Keratinocyte (primary cell): Measurements from ENCODE around the gene GFPT2. TPM values are rescaled to one million over a fixed set of nuclear protein-coding genes. Genes with fewer than 3 reads are reported as not detected.

ENCODE experiments used
- DNase-seq: peaks from one replicate; pipeline ENCODE4 v3.0.0-alpha.2; 2011; ENCODE audit warnings: low read depth, missing footprints, low spot score
- FAIRE-seq: peaks from 2 replicates; lab custom pipeline; 2011; peaks lifted over from hg19 to GRCh38; lab: Jason Lieb, UNC
- H2AFZ ChIP-seq: 2 replicates; pipeline ENCODE4 v1.6.0; 2012; ENCODE audit warnings: low read length, control low read depth, inconsistent platforms; ENCODE audit not compliant: control insufficient read depth
- H3K27ac ChIP-seq: 2 replicates; pipeline ENCODE4 v1.5.1; 2011; ENCODE audit warnings: low read length; ENCODE audit not compliant: control insufficient read depth, insufficient read depth
- H3K27me3 ChIP-seq: 3 replicates; pipeline ENCODE4 v1.6.0; 2011; ENCODE audit warnings: low read length; ENCODE audit not compliant: control insufficient read depth, insufficient read depth; ENCODE audit errors: extremely low read depth
- H3K36me3 ChIP-seq, 2 experiments: 2 replicates in 1 of 2; 3 replicates in 1 of 2; pipeline ENCODE4 v1.5.1; 2011; ENCODE audit warnings: low read length in 2 of 2, mild to moderate bottlenecking in 1 of 2; ENCODE audit not compliant: control insufficient read depth in 2 of 2, insufficient read depth in 2 of 2; ENCODE audit errors: extremely low read depth in 1 of 2
- H3K4me1 ChIP-seq: 3 replicates; pipeline ENCODE4 v1.5.1; 2011; ENCODE audit warnings: low read length; ENCODE audit not compliant: control insufficient read depth, insufficient read depth; ENCODE audit errors: extremely low read depth
- H3K4me2 ChIP-seq: 3 replicates; pipeline ENCODE4 v1.6.0; 2011; ENCODE audit warnings: low read depth, low read length; ENCODE audit not compliant: control insufficient read depth, insufficient read depth; ENCODE audit errors: extremely low read depth
- H3K4me3 ChIP-seq, 3 experiments: fragments of 200-600 bp in 1 of 3; sonication (generic) in 1 of 3; 2 replicates in 2 of 3; 3 replicates in 1 of 3; pipeline ENCODE4 v1.5.1; 2011 to 2016; ENCODE audit warnings: low read length in 3 of 3, mild to moderate bottlenecking in 3 of 3, control low read depth in 2 of 3, inconsistent platforms in 1 of 3, low read depth in 1 of 3, mixed read lengths in 1 of 3, mixed run types in 1 of 3, moderate library complexity in 1 of 3; ENCODE audit not compliant: control insufficient read depth in 2 of 3, insufficient read depth in 2 of 3; ENCODE audit errors: extremely low read depth in 1 of 3
- H3K79me2 ChIP-seq: 2 replicates; pipeline ENCODE4 v1.6.0; 2012; ENCODE audit warnings: low read length; ENCODE audit not compliant: control insufficient read depth, insufficient read depth
- H3K9ac ChIP-seq: 3 replicates; pipeline ENCODE4 v1.6.0; 2011; ENCODE audit warnings: low read length; ENCODE audit not compliant: control insufficient read depth, insufficient read depth; ENCODE audit errors: extremely low read depth
- H3K9me1 ChIP-seq: 3 replicates; pipeline ENCODE4 v1.6.0; 2011; ENCODE audit warnings: low read length; ENCODE audit not compliant: control insufficient read depth, insufficient read depth; ENCODE audit errors: extremely low read depth
- H3K9me3 ChIP-seq: 2 replicates; pipeline ENCODE4 v1.5.1; 2012; ENCODE audit warnings: low read depth, low read length; ENCODE audit not compliant: control insufficient read depth
- H4K20me1 ChIP-seq: 3 replicates; pipeline ENCODE4 v1.6.0; 2011; ENCODE audit warnings: low read length; ENCODE audit not compliant: control insufficient read depth, insufficient read depth; ENCODE audit errors: extremely low read depth
- CTCF ChIP-seq, 3 experiments: IDR thresholded peaks in 1 of 3; conservative IDR thresholded peaks in 1 of 3; optimal IDR thresholded peaks in 1 of 3; 2 replicates in 2 of 3; 3 replicates in 1 of 3; pipeline versions ENCODE3 to v1.5.1; 2011; ENCODE audit warnings: low read length in 3 of 3, mild to moderate bottlenecking in 3 of 3, moderate library complexity in 2 of 3, control low read depth in 1 of 3, inconsistent platforms in 1 of 3; ENCODE audit not compliant: insufficient read depth in 2 of 3; ENCODE audit errors: extremely low read depth in 1 of 3
- EZH2 ChIP-seq: IDR thresholded peaks from one replicate; pipeline ENCODE4 v1.6.1; 2012; ENCODE audit warnings: inconsistent platforms, mild to moderate bottlenecking, low read length, moderate library complexity
- dilution Hi-C: fragments of 300-500 bp; cut with MboI; formaldehyde crosslinking; loops from one replicate; pipeline ENCODE4 v1.7.0; 2020; ENCODE audit warnings: low sequenced_read_pairs; ENCODE audit not compliant: extremely low pct_ligation_motif_present
- polyA plus RNA-seq, 5 experiments: library from polyadenylated mRNA; depleted of rRNA in 3 of 5; stranded (reverse) in 3 of 5; stranded (forward) in 1 of 5; unstranded in 1 of 5; fragments of >200 nt; gene quantifications; 1 replicate in 1 of 5; 2 replicates in 3 of 5; 3 replicates in 1 of 5; pipeline versions ENCODE4 v1.2.1 to v1.2.3, GENCODE V29; 2011 to 2012; ENCODE audit warnings: missing spikeins in 2 of 5, low read depth in 1 of 5, low replicate concordance in 1 of 5

The GFPT2 gene
- polyA plus RNA-seq, 1 donor (not counting 4 experiments of a cell fraction or from before 2014, with no cell fraction given): not detected

GRCh38 chr5:180335614-180336233 lies 17.4 kb downstream of the GFPT2 start:
- Histone ChIP-seq H3K9ac (no peak overlapping the region), H3K4me3 (no peak overlapping the region), H2AFZ (no peak overlapping the region), H3K27me3 (no peaks in the 10 kb centered on the region), H4K20me1 (no peaks in the 10 kb centered on the region), H3K79me2 (no peaks in the 10 kb centered on the region), H3K27ac (no peak overlapping the region), H3K9me1 (no peaks in the 10 kb centered on the region), H3K4me2 (no peak overlapping the region), H3K9me3 (no peaks in the 10 kb centered on the region), H3K36me3 (no peaks in the 10 kb centered on the region), H3K4me1 (no peaks in the 10 kb centered on the region)
- DNase-seq (no peak), FAIRE-seq (no peak)
- TF ChIP-seq EZH2 (no peak), CTCF (optimal IDR thresholded peaks at IDR 0.05 in 1 of 3, IDR thresholded peaks at IDR 0.05 in 1 of 3, conservative IDR thresholded peaks at IDR 0.05 in 1 of 3; ENCODE audit: extremely low read depth in 1 of 3, insufficient read depth in 2 of 3, low read length in 3 of 3) (no peak)
- dilution Hi-C loops: no loop called here

GRCh38 chr5:180334751-180335613 lies 18.2 kb downstream of the GFPT2 start:
- Histone ChIP-seq H3K79me2 (no peaks in the 10 kb centered on the region), H3K27me3 (no peaks in the 10 kb centered on the region), H3K4me1 (no peaks in the 10 kb centered on the region), H3K36me3 (no peaks in the 10 kb centered on the region), H3K9ac (no peak overlapping the region), H3K4me3 (no peak overlapping the region), H3K9me3 (no peaks in the 10 kb centered on the region), H3K27ac (no peak overlapping the region), H4K20me1 (no peaks in the 10 kb centered on the region), H3K9me1 (no peaks in the 10 kb centered on the region), H2AFZ (no peak overlapping the region), H3K4me2 (no peak overlapping the region)
- dilution Hi-C loops: no loop called here
- DNase-seq (no peak), FAIRE-seq (no peak)
- TF ChIP-seq CTCF (optimal IDR thresholded peaks at IDR 0.05 in 1 of 3, IDR thresholded peaks at IDR 0.05 in 1 of 3, conservative IDR thresholded peaks at IDR 0.05 in 1 of 3; ENCODE audit: extremely low read depth in 1 of 3, insufficient read depth in 2 of 3, low read length in 3 of 3) (no peak), EZH2 (no peak)
